COLO668 (cell line): ENCODE data around the gene LAMB4.

Experiments
- DNase-seq: peaks from one replicate; lab custom pipeline; 2025; ENCODE audit not compliant: unreplicated experiment; lab: John Stamatoyannopoulos, UW

Gene LAMB4

GRCh38 chr7:108142675-108143259 lies 12.6 kb upstream of the LAMB4 start:
- DNase-seq = no peak

GRCh38 chr7:108142180-108142579 lies 12.0 kb upstream of the LAMB4 start:
- DNase-seq = no peak

GRCh38 chr7:108140671-108141070 lies 10.5 kb upstream of the LAMB4 start:
- no peak for DNase-seq

GRCh38 chr7:108138911-108139310 lies 8.8 kb upstream of the LAMB4 start:
- DNase-seq = no peak

- DNase-seq = no peak
Observed at GRCh38 chr7:108137993-108138392, 7.8 kb upstream of the LAMB4 start.

- no peak for DNase-seq
Observed at GRCh38 chr7:108137040-108137439, 6.9 kb upstream of the LAMB4 start.

- no peak for DNase-seq
Observed at GRCh38 chr7:108136191-108136688, 6.1 kb upstream of the LAMB4 start.

- DNase-seq = no peak
Observed at GRCh38 chr7:108135446-108136190, 5.5 kb upstream of the LAMB4 start.

- no peak for DNase-seq
Observed at GRCh38 chr7:108134486-108134885, 4.3 kb upstream of the LAMB4 start.

- DNase-seq = no peak
Observed at GRCh38 chr7:108132551-108133265, 2.5 kb upstream of the LAMB4 start.

GRCh38 chr7:108129018-108129965 lies 869 bp downstream of the LAMB4 start:
- DNase-seq = no peak

GRCh38 chr7:108128514-108128913 lies 1.6 kb downstream of the LAMB4 start:
- DNase-seq = no peak

GRCh38 chr7:108127461-108127860 lies 2.7 kb downstream of the LAMB4 start:
- DNase-seq = no peak

GRCh38 chr7:108124820-108125219 lies 5.3 kb downstream of the LAMB4 start:
- no peak for DNase-seq

GRCh38 chr7:108122181-108122580 lies 8.0 kb downstream of the LAMB4 start:
- no peak for DNase-seq

- no peak for DNase-seq
Observed at GRCh38 chr7:108120933-108121332, 9.2 kb downstream of the LAMB4 start.

GRCh38 chr7:108120196-108120595 lies 10.0 kb downstream of the LAMB4 start:
- no peak for DNase-seq

GRCh38 chr7:108118959-108119358 lies 11.2 kb downstream of the LAMB4 start:
- no peak for DNase-seq

GRCh38 chr7:108114117-108114841 lies 15.9 kb downstream of the LAMB4 start:
- peak; percentile 24 for DNase-seq

GRCh38 chr7:108112683-108113082 lies 17.5 kb downstream of the LAMB4 start:
- DNase-seq = no peak
